OCI-LY3 (cell line): ENCODE measurements around the gene PRR30.

Experiments used
- EZH2phosphoT487 ChIP-seq: fragments of 200-600 bp; shearing (Covaris generic); IDR thresholded peaks from 2 replicates; pipeline ENCODE4 v1.6.1; 2018; ENCODE audit warnings: antibody characterized with exemption, mixed run types, low read depth
- TF ChIP-seq, protein P1 (sequence below): fragments of 200-600, 300-600 bp; sonication (generic); IDR thresholded peaks from 2 replicates; pipeline ENCODE4 v1.5.1; 2014; ENCODE audit warnings: antibody characterized with exemption, low read length, low read depth

- TF ChIP-seq, protein P1, sequence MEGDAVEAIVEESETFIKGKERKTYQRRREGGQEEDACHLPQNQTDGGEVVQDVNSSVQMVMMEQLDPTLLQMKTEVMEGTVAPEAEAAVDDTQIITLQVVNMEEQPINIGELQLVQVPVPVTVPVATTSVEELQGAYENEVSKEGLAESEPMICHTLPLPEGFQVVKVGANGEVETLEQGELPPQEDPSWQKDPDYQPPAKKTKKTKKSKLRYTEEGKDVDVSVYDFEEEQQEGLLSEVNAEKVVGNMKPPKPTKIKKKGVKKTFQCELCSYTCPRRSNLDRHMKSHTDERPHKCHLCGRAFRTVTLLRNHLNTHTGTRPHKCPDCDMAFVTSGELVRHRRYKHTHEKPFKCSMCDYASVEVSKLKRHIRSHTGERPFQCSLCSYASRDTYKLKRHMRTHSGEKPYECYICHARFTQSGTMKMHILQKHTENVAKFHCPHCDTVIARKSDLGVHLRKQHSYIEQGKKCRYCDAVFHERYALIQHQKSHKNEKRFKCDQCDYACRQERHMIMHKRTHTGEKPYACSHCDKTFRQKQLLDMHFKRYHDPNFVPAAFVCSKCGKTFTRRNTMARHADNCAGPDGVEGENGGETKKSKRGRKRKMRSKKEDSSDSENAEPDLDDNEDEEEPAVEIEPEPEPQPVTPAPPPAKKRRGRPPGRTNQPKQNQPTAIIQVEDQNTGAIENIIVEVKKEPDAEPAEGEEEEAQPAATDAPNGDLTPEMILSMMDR: no peak
- no peak for TF ChIP-seq EZH2phosphoT487
Measured at GRCh38 chr2:27125104-27125503, 14.1 kb downstream of the PRR30 start.
